Kidney epithelial cell (primary cell): ENCODE results near the gene SEMA3E. TPM values are rescaled to one million over a fixed set of nuclear protein-coding genes. Genes with fewer than 3 reads are reported as not detected.
A peak's percentile ranks its signal among the peaks of the same experiment; 100 is the strongest.
"Not testable (repeated sequence)": the region's sequence is repeated elsewhere in the genome, so short reads cannot be mapped to it uniquely, and the experiment has no call there.

ENCODE experiments used
- DNase-seq: peaks from one replicate; pipeline ENCODE4 v3.0.0-alpha.2; 2010; ENCODE audit warnings: low read depth
- H3K27me3 ChIP-seq: 2 replicates; pipeline ENCODE4 v1.6.0; 2011; ENCODE audit warnings: low read length; ENCODE audit not compliant: control insufficient read depth, insufficient read depth
- H3K36me3 ChIP-seq: 2 replicates; pipeline ENCODE4 v1.5.1; 2011; ENCODE audit warnings: low read length; ENCODE audit not compliant: control insufficient read depth, insufficient read depth
- H3K4me3 ChIP-seq: 2 replicates; pipeline ENCODE4 v1.5.1; 2011; ENCODE audit warnings: low read depth, mild to moderate bottlenecking, control low read depth, low read length
- CTCF ChIP-seq: IDR thresholded peaks from 2 replicates; pipeline ENCODE4 v1.5.1; 2011; ENCODE audit warnings: mild to moderate bottlenecking, moderate library complexity, low read length, control low read depth, inconsistent platforms; ENCODE audit not compliant: insufficient read depth, poor library complexity, severe bottlenecking
- total RNA-seq: library from RNA; depleted of rRNA; stranded (reverse); fragments of >200 nt; gene quantifications from 2 replicates; pipeline ENCODE4 v1.2.3, GENCODE V29; 2015

Gene SEMA3E
- total RNA-seq, 1 donor from 2014 or later, result not detected

GRCh38 chr7:83691095-83691494 is 42.2 kb upstream of the SEMA3E start:
- no peak for DNase-seq
- Histone ChIP-seq H3K36me3 (no peaks in the 10 kb centered on the region), H3K27me3 (no peaks in the 10 kb centered on the region), H3K4me3 (no peak overlapping the region)
- no peak for TF ChIP-seq CTCF

DNA sequence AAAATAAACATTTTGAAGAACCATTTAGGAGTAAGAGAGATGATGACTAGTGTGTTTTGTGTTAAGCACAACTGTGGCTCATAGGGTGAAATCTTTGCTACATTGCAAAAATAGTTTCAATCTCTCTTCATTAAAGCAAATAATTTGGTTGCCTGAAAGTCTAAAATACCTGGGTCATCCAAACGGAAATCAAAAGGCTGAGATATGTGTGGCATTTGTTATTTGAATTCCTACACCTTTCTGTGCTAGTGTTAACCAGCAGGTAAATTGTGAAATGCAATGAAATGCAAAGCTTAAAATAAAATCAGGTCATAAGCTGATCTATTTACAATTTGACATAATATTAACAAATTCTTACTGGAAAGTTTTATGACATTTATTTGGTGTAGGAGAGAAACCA is 40.9 kb upstream of the SEMA3E start:
- Histone ChIP-seq H3K27me3 (no peaks in the 10 kb centered on the region), H3K36me3 (no peaks in the 10 kb centered on the region), H3K4me3 (no peak overlapping the region)
- no peak for DNase-seq
- TF ChIP-seq CTCF, result no peak

GRCh38 chr7:83686416-83686815 is 37.5 kb upstream of the SEMA3E start:
- Histone ChIP-seq H3K36me3 (no peaks in the 10 kb centered on the region), H3K4me3 (no peak overlapping the region), H3K27me3 (no peaks in the 10 kb centered on the region)
- no peak for TF ChIP-seq CTCF
- DNase-seq, result no peak

DNA sequence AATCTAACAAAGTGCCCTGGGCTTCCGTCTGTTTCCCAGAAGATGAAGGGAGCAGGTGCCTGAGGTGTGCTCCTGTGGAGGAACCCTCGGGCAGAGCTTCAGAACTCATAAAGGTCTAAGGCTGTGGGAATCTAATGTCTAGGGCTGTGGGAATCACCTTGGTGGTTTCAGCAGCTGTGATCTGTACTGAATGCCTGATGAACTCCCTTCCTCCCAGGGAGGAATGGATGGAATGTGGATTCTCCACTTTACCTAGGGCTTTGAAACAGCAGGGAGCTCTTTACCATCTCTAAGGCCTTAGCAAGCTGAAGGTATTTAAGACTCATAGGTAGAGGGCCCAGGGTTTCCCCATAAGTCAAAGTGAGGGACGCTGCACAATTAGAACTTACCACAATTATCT is 36.0 kb upstream of the SEMA3E start:
- no peak overlapping the region for H3K4me3 ChIP-seq
- no peak for TF ChIP-seq CTCF
- no peaks in the 10 kb centered on the region for H3K27me3 ChIP-seq
- H3K36me3 ChIP-seq, result no peaks in the 10 kb centered on the region
- DNase-seq, result peak; percentile 38

DNA sequence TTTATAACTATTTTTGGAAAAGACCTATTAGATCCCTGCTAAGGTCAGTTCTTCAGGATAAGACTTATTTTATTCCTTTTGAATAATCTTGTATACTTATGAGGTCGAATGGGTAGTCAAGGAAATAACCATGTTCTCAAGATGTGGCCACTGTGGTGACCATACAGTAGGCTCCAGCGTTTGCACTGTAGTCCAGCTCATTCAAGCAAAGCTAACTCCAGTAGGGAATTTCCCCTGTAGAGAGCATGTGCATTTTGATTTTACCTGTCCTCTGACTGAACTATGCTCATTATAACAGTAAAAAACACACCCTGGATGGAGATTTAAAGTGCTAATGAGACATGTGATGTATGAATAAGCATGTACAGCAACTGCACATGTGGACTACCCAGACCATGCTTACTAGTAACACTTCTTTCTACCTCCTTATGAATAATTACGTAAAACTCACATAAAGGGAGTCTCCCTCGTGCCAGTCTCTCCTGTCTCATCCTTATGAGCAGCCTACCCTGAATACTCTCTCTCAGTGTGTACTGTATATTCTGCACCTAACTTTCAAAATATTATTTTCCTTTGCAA is 32.4 kb upstream of the SEMA3E start:
- TF ChIP-seq CTCF, result no peak
- H3K27me3 ChIP-seq, result no peaks in the 10 kb centered on the region
- no peaks in the 10 kb centered on the region for H3K36me3 ChIP-seq
- DNase-seq, result peak; percentile 18
- no peak overlapping the region for H3K4me3 ChIP-seq

GRCh38 chr7:83677180-83677866 is 28.4 kb upstream of the SEMA3E start:
- Histone ChIP-seq H3K4me3 (no peak overlapping the region), H3K36me3 (no peaks in the 10 kb centered on the region), H3K27me3 (no peaks in the 10 kb centered on the region)
- no peak for TF ChIP-seq CTCF
- DNase-seq, result peak; percentile 91

- H3K36me3 ChIP-seq, DNase-seq: not testable (repeated sequence)
These were observed 24.4 kb upstream of the SEMA3E start for GRCh38 chr7:83673291-83673690.

More at GRCh38 chr7:83673291-83673690, 24.4 kb upstream of the SEMA3E start:
- H3K4me3 ChIP-seq, H3K27me3 ChIP-seq: not testable (repeated sequence)
